ENCODE results near the gene GPR152.

Gene GPR152, protein sequence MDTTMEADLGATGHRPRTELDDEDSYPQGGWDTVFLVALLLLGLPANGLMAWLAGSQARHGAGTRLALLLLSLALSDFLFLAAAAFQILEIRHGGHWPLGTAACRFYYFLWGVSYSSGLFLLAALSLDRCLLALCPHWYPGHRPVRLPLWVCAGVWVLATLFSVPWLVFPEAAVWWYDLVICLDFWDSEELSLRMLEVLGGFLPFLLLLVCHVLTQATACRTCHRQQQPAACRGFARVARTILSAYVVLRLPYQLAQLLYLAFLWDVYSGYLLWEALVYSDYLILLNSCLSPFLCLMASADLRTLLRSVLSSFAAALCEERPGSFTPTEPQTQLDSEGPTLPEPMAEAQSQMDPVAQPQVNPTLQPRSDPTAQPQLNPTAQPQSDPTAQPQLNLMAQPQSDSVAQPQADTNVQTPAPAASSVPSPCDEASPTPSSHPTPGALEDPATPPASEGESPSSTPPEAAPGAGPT

DNA sequence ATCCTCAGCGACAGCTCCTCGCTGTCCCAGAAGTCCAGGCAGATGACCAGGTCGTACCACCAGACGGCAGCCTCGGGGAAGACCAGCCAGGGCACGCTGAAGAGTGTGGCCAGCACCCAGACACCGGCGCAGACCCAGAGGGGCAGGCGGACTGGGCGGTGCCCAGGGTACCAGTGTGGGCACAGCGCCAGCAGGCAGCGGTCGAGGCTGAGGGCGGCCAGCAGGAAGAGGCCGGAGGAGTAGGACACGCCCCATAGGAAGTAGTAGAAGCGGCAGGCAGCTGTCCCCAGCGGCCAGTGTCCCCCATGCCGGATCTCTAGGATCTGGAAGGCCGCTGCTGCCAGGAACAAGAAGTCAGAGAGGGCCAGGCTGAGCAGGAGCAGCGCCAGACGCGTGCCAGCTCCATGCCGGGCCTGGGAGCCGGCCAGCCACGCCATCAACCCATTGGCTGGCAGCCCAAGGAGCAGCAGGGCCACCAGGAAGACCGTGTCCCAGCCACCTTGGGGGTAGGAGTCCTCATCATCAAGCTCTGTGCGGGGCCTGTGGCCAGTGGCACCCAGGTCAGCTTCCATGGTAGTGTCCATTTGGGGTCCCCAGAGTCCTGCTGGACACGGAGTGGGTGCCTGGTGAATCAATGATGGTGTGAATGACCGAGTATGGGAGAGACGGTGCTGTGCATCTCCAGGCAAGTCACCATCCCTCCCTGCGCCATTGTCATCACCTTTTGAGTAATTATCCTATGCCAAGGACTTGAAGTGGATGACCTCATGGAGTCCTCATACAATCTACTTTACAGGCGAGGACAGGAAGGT lies at the start of gene GPR152:
GPR152 (minus strand) TSS at position 589 of the 812 bp plus-strand sequence; CDS start at position 584, 5 bp downstream.
- H3K9me3 Mint-ChIP-seq, result no peaks in the 10 kb centered on the region
- H3K27ac Mint-ChIP-seq, result peak within 1 kb of the TSS in 1 of 2 donors; percentile 59
- DNase-seq (no peak), ATAC-seq (no peak)
- H3K4me1 Mint-ChIP-seq, result peaks cover 46% of the 10 kb centered on the region
- peaks cover 7% of the 10 kb centered on the region for H3K27me3 Mint-ChIP-seq
- H3K4me3 Mint-ChIP-seq, result no peak within 1 kb of the TSS

DNA sequence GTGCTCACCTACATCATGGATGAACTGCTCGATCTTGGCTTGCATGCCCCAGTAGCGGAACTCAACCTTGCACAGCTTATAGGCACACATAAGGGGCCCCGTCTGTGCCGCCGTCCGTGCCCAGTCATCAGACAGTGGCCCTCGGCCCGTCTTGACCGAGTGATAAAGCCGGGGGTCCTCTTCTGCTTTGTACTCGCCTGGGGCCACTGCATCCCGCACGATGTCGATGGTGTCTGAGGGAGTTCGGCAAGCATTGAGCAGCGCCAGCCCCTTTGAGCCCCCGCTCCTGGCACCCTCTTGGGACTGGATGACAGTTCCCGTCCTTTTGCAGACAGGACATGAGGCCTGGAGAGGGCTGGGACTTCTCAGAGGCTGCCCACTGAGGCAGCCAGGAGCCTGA lies 49.3 kb upstream of the GPR152 start:
- H3K9me3 Mint-ChIP-seq, result no peaks in the 10 kb centered on the region
- peaks cover 51% of the 10 kb centered on the region for H3K4me1 Mint-ChIP-seq
- no peak overlapping the region for H3K4me3 Mint-ChIP-seq

DNA sequence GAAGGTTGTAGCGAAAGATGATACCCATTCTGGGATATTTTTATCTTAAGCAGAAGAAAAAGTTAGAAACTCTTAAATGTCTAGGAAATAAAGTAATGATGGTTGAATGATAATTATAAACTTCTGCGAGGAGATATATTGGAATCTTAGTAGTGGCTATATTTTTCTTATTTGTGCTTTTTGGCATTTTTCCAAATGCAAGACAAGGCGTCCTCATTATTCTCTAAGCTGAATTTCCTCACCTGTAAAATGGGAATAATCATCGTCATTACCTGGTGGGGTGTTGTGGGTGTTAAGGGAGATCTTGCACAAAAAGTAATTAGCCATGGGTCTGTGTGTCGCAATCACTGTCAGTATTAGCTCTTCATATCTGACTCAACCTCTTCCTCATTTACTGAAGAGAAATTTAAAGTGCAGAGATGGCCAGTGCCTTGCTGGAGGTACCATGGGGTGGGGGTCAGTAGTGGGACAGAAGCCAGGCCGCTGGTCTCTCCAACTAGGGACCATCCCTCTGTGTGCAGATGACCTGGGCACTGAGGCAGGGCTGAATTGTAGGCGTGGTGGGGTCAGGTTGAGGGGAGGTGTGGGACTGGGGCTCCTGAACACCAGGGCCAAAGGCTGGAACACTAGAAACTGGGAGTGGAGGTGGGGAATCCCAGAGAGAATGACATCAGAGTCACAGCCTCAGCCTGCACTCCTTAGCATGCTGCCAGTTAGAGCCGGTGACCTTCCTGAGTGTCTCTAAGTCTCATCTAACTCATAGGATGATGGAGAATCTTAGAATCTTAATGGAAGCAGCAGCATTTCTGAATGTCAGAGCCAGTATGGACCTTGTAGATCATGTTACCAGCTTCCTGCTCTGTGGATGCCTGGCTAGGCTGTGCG lies 48.5 kb upstream of the GPR152 start:
- peaks cover 44% of the 10 kb centered on the region for H3K4me1 Mint-ChIP-seq
- no peaks in the 10 kb centered on the region for H3K27me3 Mint-ChIP-seq
- no peak overlapping the region for H3K4me3 Mint-ChIP-seq
- no peak for DNase-seq
- ATAC-seq, result no peak
- no peak overlapping the region for H3K27ac Mint-ChIP-seq
- H3K9me3 Mint-ChIP-seq, result no peaks in the 10 kb centered on the region

More for the DNA sequence above, 49.3 kb upstream of the GPR152 start:
- Mint-ChIP-seq H3K27ac (no peak overlapping the region), H3K27me3 (no peaks in the 10 kb centered on the region)
- DNase-seq, result no peak
- no peak for ATAC-seq

DNA sequence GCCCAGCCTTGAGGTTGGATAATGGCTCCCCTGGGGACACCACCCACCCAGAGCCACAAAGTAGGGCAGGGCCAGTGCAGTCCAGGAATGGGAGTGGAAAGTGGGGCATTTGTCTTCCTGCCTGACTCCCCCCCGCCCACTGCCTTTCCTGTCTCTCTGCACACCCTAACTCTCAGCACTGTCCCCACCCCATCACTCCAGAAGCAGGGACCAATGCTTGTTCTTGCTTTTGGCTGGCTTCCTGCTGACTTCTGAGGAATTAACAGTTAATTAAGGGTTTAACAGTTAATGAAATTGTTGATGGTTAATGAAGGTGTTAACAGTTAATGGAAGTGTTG lies 47.9 kb upstream of the GPR152 start:
- DNase-seq (no peak), ATAC-seq (no peak)
- Mint-ChIP-seq H3K4me3 (no peak overlapping the region), H3K27me3 (no peaks in the 10 kb centered on the region), H3K9me3 (no peaks in the 10 kb centered on the region), H3K4me1 (peaks cover 38% of the 10 kb centered on the region), H3K27ac (no peak overlapping the region)

DNA sequence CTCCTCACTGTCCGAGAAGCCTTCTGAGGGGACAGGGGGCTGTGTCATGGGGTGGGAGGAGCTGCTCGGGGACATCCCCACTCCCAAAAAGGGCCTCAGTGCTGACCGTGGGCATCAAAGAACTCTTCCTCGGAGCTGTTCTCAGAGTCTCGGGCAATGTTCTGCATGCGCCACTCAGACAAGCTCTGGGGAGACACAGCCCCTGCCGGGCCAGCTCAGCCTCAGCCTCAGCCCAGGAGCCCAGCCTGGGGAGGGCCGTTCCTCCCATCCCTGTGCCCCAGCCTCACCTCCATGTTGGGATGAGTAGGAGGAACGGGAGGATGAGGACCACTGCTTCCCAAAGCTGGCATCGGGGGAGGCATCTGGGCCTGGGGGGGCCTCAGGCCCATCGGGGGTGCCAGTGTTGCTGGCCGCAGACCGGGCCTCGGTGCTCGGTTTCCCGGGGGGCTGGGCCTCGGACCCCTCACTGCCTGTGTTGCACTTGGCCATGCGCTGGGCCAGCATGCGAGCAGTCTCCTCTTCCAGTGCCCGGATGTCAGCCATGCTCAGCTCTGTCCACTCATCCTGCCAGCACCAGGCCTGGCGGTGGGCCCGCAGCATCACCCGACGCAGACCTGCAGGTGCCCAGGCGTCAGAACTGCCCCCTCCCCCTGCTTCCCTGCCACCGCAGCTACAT lies 47.4 kb upstream of the GPR152 start:
- Mint-ChIP-seq H3K27ac (peak overlapping the region in 1 of 2 donors; percentile 76), H3K4me3 (no peak overlapping the region), H3K9me3 (no peaks in the 10 kb centered on the region), H3K27me3 (no peaks in the 10 kb centered on the region), H3K4me1 (peaks cover 36% of the 10 kb centered on the region)
- ATAC-seq (no peak), DNase-seq (no peak)

DNA sequence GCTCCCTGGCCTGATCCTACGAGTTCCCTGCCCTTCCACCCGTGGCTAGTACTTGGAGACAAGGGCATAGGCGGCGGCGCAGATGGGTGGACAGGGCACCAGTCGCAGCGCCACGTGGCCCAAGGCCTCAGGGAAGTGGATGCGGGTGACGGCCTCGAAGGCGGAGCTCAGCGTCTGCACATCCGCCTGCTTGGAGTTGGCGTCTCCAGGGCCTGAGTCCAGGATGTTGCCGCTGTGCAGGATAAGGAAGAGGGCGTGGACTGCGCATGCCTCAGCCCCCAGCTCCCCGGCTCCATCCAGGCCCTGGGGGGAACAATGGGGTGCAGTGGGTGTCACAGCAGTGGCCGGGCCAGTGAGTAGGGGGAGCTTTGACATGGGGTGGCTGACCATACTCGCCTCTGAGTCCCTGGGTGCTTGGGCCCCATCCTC lies 46.0 kb upstream of the GPR152 start:
- DNase-seq (no peak), ATAC-seq (no peak)
- Mint-ChIP-seq H3K4me1 (peaks cover 32% of the 10 kb centered on the region), H3K27me3 (no peaks in the 10 kb centered on the region), H3K27ac (no peak overlapping the region), H3K4me3 (no peak overlapping the region), H3K9me3 (no peaks in the 10 kb centered on the region)

DNA sequence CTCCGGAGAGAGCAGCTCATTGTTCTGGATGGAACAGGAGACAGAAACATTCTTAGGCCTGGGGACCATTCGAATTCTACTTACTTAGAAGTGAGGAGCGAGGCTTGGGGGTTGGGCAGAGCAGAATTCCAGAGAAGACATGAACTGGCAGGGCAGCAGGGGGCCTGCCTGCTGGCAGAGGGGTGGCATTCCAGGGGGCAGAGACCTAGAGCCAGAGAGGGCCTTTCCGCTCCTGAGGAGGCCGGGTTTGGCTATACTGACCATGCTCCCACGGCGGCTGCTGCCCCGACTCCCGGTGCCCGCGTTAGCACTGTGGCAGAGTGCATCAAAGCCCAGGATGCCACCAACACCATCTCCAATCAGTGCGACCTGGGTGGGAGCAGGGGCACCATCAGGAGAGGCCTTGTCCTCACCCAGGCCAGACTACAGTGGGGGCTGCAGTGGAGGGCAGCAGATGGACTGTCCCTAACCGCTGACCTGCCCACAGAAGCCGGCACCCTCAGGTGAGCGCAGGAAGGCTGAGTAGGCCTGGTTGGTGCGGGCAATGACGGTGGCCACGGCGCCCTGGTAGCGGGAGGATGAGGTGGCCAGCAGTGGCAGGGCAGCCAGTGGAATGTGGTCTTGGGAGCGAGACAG lies 45.2 kb upstream of the GPR152 start:
- no peak overlapping the region for H3K27ac Mint-ChIP-seq
- DNase-seq (no peak), ATAC-seq (no peak)
- no peaks in the 10 kb centered on the region for H3K9me3 Mint-ChIP-seq
- no peaks in the 10 kb centered on the region for H3K27me3 Mint-ChIP-seq
- no peak overlapping the region for H3K4me3 Mint-ChIP-seq
- H3K4me1 Mint-ChIP-seq, result peaks cover 26% of the 10 kb centered on the region

DNA sequence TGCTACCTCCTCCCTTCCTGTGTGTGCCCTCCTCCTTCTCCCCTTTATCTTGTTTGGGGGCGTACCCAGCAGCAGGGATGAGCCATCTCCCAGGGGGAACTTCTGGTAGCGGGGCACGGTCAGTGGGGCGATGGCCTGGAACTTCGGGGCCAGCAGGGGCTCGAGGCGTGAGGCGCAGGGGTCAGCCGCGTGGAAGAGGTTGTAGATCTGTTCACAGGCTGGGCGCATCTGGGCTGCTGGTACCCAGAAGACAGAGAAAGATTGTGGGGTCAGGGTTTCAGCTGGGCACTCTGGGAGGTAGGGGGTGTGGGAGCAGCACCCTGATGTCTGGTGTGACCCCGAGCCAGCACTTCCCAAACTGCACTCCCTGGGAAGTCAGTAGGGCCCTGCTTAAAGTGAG lies 43.6 kb upstream of the GPR152 start:
- no peak for ATAC-seq
- Mint-ChIP-seq H3K4me1 (peaks cover 17% of the 10 kb centered on the region), H3K4me3 (no peak overlapping the region), H3K27me3 (no peaks in the 10 kb centered on the region), H3K9me3 (no peaks in the 10 kb centered on the region), H3K27ac (peak overlapping the region; percentile 24 to 80)
- no peak for DNase-seq

DNA sequence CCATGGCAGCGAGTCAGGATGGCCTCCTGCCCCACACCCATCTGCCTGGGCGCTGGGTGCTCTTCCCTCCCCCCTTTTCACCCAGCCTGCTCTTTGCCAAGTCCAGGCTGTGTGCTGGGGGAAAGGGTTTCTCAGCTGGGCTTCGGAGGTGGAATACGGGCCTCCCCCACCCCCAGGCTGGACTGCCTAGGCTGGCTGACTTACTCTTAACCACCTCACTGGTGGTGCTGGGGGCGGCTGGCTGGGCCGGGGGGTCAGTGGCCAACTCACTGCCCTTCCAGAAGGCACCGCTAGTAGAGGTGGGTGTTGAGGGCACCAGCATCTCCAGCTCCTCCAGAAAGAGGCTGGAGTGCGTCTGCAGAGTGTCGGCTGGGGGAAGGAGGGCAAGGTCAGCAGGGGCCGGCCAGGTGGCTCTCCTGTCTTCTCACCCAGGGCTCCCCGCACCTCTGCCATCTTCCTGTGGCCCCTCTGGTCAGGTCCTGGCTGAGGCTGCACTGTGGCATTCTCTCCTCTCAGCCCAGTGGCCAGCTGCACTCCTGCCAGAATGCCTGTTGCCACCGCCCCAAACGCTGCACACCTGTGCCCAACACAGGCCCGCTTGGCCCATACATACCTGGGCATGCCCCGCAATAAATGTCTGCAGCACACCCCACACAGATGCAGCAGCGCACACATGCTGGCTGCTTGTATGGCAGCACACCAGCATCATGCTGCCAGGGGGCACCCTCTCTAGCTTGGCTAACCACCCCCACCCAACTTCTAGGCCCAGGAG lies 42.9 kb upstream of the GPR152 start:
- H3K4me3 Mint-ChIP-seq, result no peak overlapping the region
- no peaks in the 10 kb centered on the region for H3K9me3 Mint-ChIP-seq
- peaks cover 19% of the 10 kb centered on the region for H3K4me1 Mint-ChIP-seq
- ATAC-seq (no peak), DNase-seq (no peak)
- H3K27me3 Mint-ChIP-seq, result no peaks in the 10 kb centered on the region
- peak overlapping the region in 1 of 2 donors; percentile 74 for H3K27ac Mint-ChIP-seq

DNA sequence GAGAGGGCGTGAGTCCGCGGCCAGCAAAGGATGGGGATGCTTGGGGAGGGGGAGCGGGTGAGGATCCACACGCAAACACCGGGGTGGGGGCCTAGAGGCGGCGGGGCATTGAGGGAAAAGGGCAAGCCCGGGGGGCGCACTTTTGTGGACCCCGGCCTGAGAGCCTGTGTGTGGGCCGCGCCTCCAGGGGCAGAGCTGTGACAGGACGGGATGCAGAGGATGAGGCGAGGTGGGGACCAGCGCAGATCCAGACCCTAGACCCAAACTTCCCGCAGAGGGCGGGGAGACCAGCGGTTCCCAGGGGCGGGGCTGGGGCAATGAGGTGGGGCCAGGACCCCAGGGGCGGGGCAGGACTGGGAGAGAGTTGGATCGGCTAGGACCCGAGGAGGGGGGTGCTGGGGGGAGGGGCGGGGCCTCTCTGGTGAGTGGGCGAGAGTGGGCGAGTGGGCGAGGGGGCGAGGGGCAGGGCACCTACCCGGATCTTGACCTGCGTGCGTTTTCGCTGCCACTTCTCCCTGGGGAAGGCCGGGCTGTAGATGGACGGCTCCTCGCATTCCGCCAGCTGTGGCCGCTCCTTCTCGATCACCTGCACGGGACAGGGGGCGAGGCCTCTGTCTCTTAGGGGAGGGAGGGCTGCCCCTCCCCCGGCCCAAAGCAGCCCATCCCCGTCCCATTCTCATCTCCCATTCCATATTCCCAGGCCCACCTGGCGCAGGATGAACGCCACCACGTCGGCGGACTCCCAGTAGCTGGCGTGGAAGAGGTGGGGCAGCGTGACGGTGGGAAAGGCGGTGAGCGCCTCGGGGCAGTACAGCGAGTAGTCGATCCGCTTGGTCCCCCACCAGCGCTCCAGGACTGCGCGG lies 42.1 kb upstream of the GPR152 start:
- Mint-ChIP-seq H3K9me3 (no peaks in the 10 kb centered on the region), H3K4me3 (no peak overlapping the region), H3K4me1 (peaks cover 27% of the 10 kb centered on the region), H3K27ac (peak overlapping the region in 1 of 2 donors; percentile 89), H3K27me3 (no peaks in the 10 kb centered on the region)
- ATAC-seq (no peak), DNase-seq (no peak)

DNA sequence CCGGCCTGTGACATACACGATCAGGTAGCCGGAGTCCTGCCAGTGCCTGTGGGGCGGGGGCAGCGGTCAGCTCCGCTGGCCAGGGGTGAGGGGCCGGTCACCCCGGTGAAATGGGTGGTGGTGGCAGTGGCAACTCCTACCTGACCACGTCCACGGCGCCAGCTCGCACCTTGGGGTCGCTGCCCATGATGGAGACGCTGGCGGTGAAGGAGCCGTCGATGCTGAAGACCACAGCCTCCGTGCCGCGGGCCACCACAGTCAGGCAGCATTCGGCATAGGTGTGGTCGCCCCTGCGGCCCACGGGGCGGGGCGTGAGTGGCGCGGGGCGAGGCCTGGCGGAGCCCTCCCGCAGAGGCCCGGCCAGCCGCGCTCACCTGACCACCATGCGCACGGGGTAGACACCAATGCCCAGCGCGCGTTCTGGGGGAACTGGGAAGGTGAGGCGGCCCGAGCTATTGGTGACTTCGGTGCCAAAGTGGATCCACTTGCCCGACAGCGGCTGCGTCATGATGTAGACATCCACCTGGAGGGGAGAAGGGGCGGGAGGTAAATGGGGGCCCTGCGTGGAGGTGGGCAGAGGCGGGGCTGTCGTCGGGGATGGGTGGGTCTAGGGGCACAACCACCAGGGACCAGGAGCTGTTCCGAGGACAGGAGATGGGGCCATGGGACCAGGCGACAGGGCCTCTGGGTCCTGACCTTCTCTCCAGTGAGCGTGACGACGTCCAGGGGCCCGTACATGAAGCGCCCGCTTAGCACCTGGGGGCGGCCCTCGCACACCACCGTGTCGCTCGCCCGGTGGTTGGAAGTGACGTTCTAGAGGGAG lies 41.2 kb upstream of the GPR152 start:
- no peak for DNase-seq
- peaks cover 35% of the 10 kb centered on the region for H3K4me1 Mint-ChIP-seq
- no peaks in the 10 kb centered on the region for H3K27me3 Mint-ChIP-seq
- ATAC-seq, result no peak
- H3K27ac Mint-ChIP-seq, result peak overlapping the region in 1 of 2 donors; percentile 89
- H3K4me3 Mint-ChIP-seq, result no peak overlapping the region
- H3K9me3 Mint-ChIP-seq, result no peaks in the 10 kb centered on the region

DNA sequence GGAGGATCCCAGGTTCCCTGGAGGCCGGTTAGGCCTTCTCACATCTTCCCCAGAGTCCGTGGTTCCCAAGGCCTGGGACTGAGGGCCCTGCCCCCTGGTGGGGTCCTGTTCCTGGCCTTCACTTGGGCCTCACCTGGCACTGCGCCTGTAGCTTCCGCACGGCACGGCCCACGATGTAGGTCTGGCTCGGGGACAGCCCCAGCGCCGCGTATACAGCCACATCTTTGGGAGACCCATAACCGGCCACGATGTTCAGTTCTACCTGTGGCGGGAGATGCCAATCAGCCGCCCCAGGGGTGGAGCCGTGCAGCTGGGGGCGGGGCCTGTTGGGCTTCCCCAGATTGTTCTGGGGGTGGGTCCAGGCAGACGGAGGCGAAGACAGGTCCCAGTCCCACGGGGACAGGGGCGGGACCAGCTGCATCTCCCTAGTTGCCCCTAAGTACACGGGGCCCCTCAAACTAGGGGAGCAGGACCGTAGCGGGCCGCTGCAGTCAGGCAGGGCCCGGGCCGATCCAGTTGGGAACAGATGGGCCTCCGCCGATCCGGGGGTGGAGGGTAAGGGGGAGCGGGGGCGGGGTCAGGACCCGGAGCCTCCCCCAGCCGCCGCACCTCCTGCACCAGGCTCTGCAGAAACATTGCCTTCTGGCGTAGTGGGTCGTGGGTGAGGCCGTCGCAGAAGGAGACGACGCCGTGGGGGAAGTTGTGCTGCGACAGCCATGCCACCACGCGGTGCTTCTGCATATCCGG lies 40.4 kb upstream of the GPR152 start:
- ATAC-seq, result peak; percentile 10
- no peak overlapping the region for H3K4me3 Mint-ChIP-seq
- peaks cover 43% of the 10 kb centered on the region for H3K4me1 Mint-ChIP-seq
- no peaks in the 10 kb centered on the region for H3K9me3 Mint-ChIP-seq
- DNase-seq, result no peak
- H3K27me3 Mint-ChIP-seq, result no peaks in the 10 kb centered on the region
- peak overlapping the region in 1 of 2 donors; percentile 67 for H3K27ac Mint-ChIP-seq

All from stimulated activated naive CD8-positive, alpha-beta T cell treated with anti-CD3 and anti-CD28 coated beads, Interleukin-15, amount 100 ng/mL, for 72 hours (primary cell).